ENCODE measurements around the gene COL6A2.

COL6A2 gene

DNA sequence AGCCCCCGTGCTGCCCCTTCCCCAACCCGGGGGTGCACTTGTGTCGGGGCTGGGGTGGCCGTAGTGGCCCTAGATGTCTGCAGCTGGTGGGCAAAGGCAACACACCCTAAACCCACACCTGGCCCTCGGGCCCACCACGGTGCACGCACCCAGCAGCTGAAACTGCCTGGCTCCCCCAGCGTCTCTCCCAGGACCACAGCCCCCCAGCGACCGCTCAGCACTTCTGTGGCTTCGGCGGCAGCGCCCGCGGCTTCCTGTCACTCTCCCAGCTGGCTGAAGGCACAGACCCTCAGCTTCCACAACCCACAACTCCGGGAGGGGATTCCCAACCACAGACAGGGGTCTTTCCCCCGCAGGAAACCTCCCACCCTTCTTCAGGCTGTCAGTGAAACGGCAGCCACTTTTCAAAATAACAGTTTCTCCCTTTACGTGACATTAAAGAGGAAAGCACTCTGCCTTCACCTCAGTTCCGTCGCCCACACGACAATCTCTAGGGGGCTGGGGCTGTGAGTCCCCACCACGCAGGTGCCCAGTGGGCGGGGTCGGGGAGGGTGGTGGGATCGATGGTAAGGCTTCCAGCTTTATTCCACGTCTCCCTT, 40.7 kb upstream of the COL6A2 start:
- TF ChIP-seq GATA3 (IDR thresholded peaks at IDR 0.05; ENCODE audit: low read depth, low read length) (no peak), GATA2 (IDR thresholded peaks at IDR 0.05; ENCODE audit: low read depth, low read length) (no peak)

GRCh38 chr21:46057710-46058241, 40.1 kb upstream of the COL6A2 start:
- no peak for TF ChIP-seq GATA2 (IDR thresholded peaks at IDR 0.05; ENCODE audit: low read depth, low read length)
- TF ChIP-seq GATA3 (IDR thresholded peaks at IDR 0.05; ENCODE audit: low read depth, low read length) = no peak

- TF ChIP-seq GATA2 (IDR thresholded peaks at IDR 0.05; ENCODE audit: low read depth, low read length) (no peak), GATA3 (IDR thresholded peaks at IDR 0.05; ENCODE audit: low read depth, low read length) (no peak)
These were observed 39.3 kb upstream of the COL6A2 start for GRCh38 chr21:46058431-46059145.

DNA sequence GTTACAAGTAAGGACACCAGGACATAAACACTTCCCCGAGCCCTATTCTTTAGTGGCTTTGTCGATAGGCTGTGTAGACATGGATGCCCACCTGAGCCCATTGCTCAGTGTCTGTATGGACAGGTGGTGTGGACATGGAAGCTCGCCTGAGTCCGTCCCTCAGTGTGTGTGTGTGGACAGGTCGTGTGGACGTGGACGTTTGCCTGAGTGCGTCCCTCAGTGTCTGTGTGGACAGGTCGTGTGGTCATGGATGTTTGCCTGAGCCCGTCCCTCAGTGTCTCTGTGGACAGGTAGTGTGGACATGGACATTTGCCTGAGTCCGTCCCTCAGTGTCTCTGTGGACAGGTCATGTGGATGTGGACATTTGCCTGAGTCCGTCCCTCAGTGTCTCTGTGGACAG, 38.7 kb upstream of the COL6A2 start:
- TF ChIP-seq GATA2 (IDR thresholded peaks at IDR 0.05; ENCODE audit: low read depth, low read length) = no peak
- no peak for TF ChIP-seq GATA3 (IDR thresholded peaks at IDR 0.05; ENCODE audit: low read depth, low read length)

DNA sequence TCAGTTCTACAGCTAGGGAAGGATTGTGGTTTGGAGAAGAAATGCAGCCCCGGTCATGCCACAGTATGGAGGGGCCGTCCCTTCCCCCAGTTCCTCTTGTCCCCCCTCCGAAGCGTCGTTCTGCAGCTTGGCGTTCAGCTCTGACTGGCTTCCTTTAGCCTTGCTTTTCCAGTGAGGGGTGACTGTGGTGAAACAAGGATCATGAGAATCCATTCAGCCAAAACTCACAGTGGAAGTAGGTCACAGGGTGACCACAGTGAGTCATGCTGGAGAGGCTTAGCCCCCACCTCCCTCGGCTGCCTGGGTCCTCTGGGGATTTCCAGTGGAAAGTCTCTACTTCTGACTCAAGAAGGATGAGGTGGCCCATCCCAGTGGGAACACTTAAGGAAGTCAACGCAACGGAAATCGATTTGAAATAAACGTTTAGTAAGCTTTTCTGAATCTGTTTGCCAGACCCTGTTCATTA, 37.3 kb upstream of the COL6A2 start:
- TF ChIP-seq GATA3 (IDR thresholded peaks at IDR 0.05; ENCODE audit: low read depth, low read length) (no peak), GATA2 (IDR thresholded peaks at IDR 0.05; ENCODE audit: low read depth, low read length) (no peak)

DNA sequence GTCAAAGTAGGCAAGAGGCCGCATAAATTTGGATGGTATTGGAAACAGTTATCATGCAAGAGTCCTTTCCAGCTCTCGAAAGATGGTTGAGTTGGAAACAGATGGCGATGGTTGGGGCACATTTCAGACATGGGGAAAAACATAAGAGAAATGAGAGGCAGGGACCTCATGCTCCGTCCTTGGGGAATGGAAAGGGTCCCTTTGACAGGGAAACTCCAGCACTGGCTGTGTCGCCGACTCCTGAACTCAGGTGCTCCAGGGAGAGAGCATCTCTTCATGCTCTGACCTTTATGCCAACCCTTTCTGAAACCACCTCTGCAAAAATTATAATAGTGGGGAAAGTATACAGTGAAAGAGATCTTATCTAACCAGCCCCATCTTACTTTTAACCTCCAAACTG, 36.8 kb upstream of the COL6A2 start:
- TF ChIP-seq GATA3 (IDR thresholded peaks at IDR 0.05; ENCODE audit: low read depth, low read length) = no peak
- no peak for TF ChIP-seq GATA2 (IDR thresholded peaks at IDR 0.05; ENCODE audit: low read depth, low read length)

- TF ChIP-seq GATA2 (IDR thresholded peaks at IDR 0.05; ENCODE audit: low read depth, low read length) = no peak
- TF ChIP-seq GATA3 (IDR thresholded peaks at IDR 0.05; ENCODE audit: low read depth, low read length) = no peak
These were observed 36.4 kb upstream of the COL6A2 start for GRCh38 chr21:46061518-46061917.

GRCh38 chr21:46061950-46062349, 36.0 kb upstream of the COL6A2 start:
- TF ChIP-seq GATA3 (IDR thresholded peaks at IDR 0.05; ENCODE audit: low read depth, low read length) (no peak), GATA2 (IDR thresholded peaks at IDR 0.05; ENCODE audit: low read depth, low read length) (no peak)

DNA sequence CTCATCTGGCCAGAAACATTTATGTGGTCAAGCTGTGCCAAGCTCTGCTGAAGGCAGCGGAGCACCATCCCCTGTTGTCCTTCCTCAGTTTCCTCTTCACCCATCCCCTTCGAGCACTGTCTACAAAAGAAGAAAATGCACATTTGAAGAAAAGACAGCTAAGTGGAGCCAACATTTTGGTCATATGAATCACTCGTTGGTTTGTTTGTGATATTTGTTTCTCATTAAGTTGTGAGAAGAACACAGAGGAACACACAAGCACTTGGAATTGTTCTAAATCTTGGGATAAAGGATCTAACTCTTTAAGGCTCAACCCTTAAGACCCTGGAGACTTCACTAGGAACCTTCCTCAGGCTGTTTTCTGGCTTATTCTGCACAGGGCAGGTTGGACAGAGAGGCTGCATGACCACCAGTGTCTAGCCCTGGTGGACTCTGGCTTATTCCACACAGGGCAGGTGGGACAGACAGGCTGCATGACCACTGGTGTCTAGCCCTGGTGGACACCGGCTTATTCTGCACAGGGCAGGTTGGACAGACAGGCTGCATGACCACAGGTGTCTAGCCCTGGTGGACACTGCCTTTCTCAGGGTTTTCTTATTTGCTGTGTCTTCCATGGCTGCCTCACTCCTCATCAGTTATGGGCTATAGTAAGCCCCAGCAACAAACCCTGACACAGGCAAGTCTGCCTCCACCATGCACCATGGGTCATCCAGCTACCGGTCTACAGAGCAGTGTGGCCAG, 35.3 kb upstream of the COL6A2 start:
- no peak for TF ChIP-seq GATA2 (IDR thresholded peaks at IDR 0.05; ENCODE audit: low read depth, low read length)
- no peak for TF ChIP-seq GATA3 (IDR thresholded peaks at IDR 0.05; ENCODE audit: low read depth, low read length)

GRCh38 chr21:46063227-46063626, 34.7 kb upstream of the COL6A2 start:
- TF ChIP-seq GATA3 (IDR thresholded peaks at IDR 0.05; ENCODE audit: low read depth, low read length) (no peak), GATA2 (IDR thresholded peaks at IDR 0.05; ENCODE audit: low read depth, low read length) (no peak)

DNA sequence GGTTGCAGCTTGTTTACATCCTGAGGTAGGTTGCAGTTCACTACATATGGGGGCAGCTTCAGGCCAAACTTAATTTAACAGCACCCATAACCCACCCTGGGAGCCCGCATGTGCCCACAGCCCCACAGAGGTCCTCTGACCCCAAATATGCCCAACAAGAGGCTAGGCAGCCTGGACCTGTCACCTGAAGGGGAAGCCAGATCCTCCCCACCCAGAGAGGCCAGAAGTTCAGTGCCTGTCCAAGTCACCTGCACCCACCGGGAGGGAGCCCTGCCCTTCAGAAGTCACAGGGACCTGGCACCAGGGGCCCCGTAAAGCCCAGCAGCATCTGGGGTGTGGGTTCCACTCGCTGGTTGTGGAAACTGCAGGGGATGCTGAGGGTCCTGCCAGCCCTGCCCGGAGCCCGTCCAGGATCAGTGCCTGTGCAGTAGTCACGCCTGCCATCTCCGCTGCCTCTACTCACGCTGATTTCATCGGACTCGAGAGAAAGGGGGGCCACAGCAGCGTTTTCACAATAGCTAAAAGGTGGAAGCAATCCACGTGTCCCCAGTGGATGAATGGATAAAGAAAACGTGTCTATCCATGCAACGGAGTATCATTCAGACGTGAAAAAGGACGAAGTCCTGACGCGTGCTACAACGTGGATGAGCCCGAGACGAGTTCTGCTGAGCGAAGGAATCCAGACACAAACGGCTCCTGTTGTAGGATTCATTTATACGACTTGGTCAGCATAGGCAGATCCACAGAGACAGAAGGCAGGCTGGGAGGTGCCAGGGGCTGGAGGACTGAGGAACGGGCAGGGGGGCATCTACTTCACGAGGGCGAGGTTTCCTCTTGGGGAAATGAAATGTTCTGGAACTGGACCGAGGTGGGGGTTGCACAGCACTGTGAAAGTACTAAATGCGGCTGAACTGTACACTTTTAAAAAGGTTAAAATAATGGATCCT, 33.9 kb upstream of the COL6A2 start:
- TF ChIP-seq GATA2 (IDR thresholded peaks at IDR 0.05; ENCODE audit: low read depth, low read length) (no peak), GATA3 (IDR thresholded peaks at IDR 0.05; ENCODE audit: low read depth, low read length) (no peak)

DNA sequence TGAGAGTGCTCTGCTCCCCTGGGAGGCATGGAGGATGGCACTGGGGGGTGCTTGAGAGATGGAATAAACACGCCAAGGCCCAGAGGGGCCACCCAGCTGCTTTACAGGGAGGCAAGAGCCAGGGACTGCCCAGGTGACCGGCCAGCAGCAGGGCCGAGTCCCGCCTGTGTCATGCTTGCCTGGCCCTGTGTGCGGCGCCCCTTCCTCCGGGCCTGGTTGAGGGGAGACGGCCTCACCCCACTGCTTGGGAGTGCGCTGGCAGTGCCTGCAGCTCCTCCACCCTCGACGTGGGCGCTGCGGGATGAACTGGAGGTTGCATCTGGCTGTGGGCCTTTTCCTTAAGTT, 33.1 kb upstream of the COL6A2 start:
- TF ChIP-seq GATA3 (IDR thresholded peaks at IDR 0.05; ENCODE audit: low read depth, low read length) = no peak
- TF ChIP-seq GATA2 (IDR thresholded peaks at IDR 0.05; ENCODE audit: low read depth, low read length) = no peak

DNA sequence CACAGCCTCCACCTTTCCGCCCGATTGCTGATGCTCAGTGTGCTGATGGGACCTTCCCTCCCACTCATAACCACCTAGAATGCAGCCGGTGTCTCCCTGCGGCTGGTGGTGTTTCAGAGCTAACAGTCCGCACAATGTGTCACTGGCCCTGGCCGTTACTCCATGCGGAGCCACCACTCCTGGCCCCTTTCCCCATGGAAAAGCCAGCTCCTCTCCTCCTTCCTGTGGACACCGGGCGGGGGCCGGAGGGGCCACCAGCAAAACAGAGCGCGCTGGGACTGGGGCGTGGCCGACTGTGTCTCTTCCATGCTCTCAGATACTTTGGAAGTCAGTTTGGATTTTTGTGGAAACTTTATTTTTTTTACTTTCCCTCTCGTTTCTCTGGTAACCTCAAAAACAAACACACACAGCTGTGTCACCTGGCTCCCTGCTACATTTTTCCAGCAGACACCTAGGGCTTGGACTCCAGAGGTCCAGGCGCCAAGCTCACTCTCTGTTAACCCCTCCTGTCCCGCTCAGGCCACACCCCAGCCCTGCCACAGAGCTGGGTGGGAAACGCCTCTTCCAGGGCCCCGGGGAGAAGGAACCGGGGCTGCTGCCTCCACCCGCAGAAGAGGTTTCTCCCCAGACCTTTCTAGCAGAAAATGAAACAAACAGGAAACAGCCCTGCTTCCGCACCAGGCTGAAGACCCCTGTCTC, 32.5 kb upstream of the COL6A2 start:
- TF ChIP-seq GATA2 (IDR thresholded peaks at IDR 0.05; ENCODE audit: low read depth, low read length) (no peak), GATA3 (IDR thresholded peaks at IDR 0.05; ENCODE audit: low read depth, low read length) (no peak)

Measured in SH-SY5Y (cell line).